Osteoblast (primary cell): ENCODE data around the gene CDC14A. TPM values are rescaled to one million over a fixed set of nuclear protein-coding genes. Genes with fewer than 3 reads are reported as not detected.

Experiments
- DNase-seq: peaks from one replicate; pipeline ENCODE4 v3.0.0; 2011; ENCODE audit warnings: low spot score, mixed read lengths; ENCODE audit not compliant: insufficient read length; ENCODE audit errors: missing footprints
- H2AFZ ChIP-seq: 2 replicates; pipeline ENCODE4 v1.6.0; 2011; ENCODE audit warnings: mild to moderate bottlenecking, low read length
- H3K27ac ChIP-seq: 2 replicates; pipeline ENCODE4 v1.5.1; 2011; ENCODE audit warnings: mild to moderate bottlenecking, low read depth, low read length, moderate library complexity
- H3K27me3 ChIP-seq: 2 replicates; pipeline ENCODE4 v1.6.0; 2012; ENCODE audit warnings: mild to moderate bottlenecking, control low read depth, inconsistent platforms, low read length, moderate library complexity; ENCODE audit not compliant: insufficient read depth
- H3K36me3 ChIP-seq: 2 replicates; pipeline ENCODE4 v1.5.1; 2011; ENCODE audit warnings: mild to moderate bottlenecking, low read length, control low read depth, moderate library complexity; ENCODE audit not compliant: insufficient read depth
- H3K4me1 ChIP-seq: 2 replicates; pipeline ENCODE4 v1.5.1; 2011; ENCODE audit warnings: mild to moderate bottlenecking, low read length, control low read depth, moderate library complexity; ENCODE audit not compliant: insufficient read depth
- H3K4me2 ChIP-seq: 2 replicates; pipeline ENCODE4 v1.6.0; 2011; ENCODE audit warnings: mild to moderate bottlenecking, low read length; ENCODE audit not compliant: insufficient read depth
- H3K4me3 ChIP-seq: fragments of 200-600 bp; sonication (generic); 3 replicates; pipeline ENCODE4 v1.5.1; 2012; ENCODE audit warnings: mild to moderate bottlenecking, low read length, inconsistent platforms; ENCODE audit not compliant: insufficient read depth
- H3K79me2 ChIP-seq: 2 replicates; pipeline ENCODE4 v1.6.0; 2012; ENCODE audit warnings: mild to moderate bottlenecking, low read length, control low read depth, inconsistent platforms; ENCODE audit not compliant: insufficient read depth
- H3K9me3 ChIP-seq: 2 replicates; pipeline ENCODE4 v1.5.1; 2011; ENCODE audit warnings: low read depth, low read length, control low read depth
- H4K20me1 ChIP-seq: 2 replicates; pipeline ENCODE4 v1.6.0; 2012; ENCODE audit warnings: mild to moderate bottlenecking, low read length, control low read depth; ENCODE audit not compliant: insufficient read depth
- total RNA-seq: library from RNA; depleted of rRNA; stranded (reverse); fragments of >200 nt; gene quantifications from 2 replicates; pipeline ENCODE4 v1.2.3, GENCODE V29; 2012
- TF ChIP-seq, protein P1 (sequence below): IDR thresholded peaks from 2 replicates; pipeline ENCODE4 v1.5.1; 2011; ENCODE audit warnings: mild to moderate bottlenecking, low read depth, low read length, moderate library complexity; ENCODE audit errors: extremely low read depth

Gene CDC14A
- total RNA-seq, 1 donor, result 6.9 TPM

DNA sequence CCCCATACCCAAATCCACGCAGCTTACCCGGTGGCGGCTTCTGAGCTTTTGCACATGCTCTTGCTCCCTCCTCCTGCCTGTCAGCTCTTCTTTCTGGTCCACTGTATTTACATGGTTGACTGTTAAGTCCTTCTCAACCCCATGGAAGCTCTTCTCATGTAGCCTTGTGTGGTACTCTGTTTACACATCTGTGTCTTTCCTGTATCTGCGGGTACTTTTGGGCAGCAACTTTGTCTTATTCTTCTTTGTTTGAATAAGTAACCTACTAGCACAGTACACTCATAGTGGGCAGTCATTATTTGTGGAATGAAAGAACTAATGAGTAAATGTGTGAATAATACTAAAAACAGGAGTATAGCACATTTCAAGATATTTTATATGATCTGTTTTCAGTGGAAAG, 97.2 kb downstream of the CDC14A start:
- Histone ChIP-seq H3K4me3 (no peak overlapping the region), H3K9me3 (no peaks in the 10 kb centered on the region), H3K36me3 (no peaks in the 10 kb centered on the region), H2AFZ (no peak overlapping the region), H3K27ac (no peak overlapping the region), H3K27me3 (no peaks in the 10 kb centered on the region), H4K20me1 (no peaks in the 10 kb centered on the region), H3K4me2 (no peak overlapping the region), H3K4me1 (peaks cover under 1% of the 10 kb centered on the region), H3K79me2 (no peaks in the 10 kb centered on the region)
- TF ChIP-seq, protein P1, sequence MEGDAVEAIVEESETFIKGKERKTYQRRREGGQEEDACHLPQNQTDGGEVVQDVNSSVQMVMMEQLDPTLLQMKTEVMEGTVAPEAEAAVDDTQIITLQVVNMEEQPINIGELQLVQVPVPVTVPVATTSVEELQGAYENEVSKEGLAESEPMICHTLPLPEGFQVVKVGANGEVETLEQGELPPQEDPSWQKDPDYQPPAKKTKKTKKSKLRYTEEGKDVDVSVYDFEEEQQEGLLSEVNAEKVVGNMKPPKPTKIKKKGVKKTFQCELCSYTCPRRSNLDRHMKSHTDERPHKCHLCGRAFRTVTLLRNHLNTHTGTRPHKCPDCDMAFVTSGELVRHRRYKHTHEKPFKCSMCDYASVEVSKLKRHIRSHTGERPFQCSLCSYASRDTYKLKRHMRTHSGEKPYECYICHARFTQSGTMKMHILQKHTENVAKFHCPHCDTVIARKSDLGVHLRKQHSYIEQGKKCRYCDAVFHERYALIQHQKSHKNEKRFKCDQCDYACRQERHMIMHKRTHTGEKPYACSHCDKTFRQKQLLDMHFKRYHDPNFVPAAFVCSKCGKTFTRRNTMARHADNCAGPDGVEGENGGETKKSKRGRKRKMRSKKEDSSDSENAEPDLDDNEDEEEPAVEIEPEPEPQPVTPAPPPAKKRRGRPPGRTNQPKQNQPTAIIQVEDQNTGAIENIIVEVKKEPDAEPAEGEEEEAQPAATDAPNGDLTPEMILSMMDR, result no peak
- DNase-seq, result no peak

DNA sequence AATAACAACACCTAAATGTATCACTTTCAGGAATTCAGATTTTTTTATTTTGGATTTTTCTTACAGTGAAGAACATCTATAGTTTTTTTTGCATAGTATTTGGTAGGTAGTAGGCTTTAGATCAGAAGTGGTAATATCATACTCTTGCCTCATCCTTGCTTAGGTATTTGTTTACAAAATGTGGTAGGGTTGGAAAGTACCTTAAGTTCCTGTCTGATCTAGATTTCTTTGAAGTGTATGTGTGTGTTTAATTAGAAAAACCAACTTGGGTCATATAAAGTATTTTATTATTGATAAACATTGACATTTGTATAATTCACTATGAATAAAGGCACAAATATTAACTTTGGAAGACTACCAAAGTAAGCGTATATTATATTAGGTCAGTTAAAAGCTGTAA, 100.3 kb downstream of the CDC14A start:
- H4K20me1 ChIP-seq, result no peaks in the 10 kb centered on the region
- no peak overlapping the region for H3K4me2 ChIP-seq
- no peak overlapping the region for H2AFZ ChIP-seq
- TF ChIP-seq, protein P1, result no peak
- H3K79me2 ChIP-seq, result no peaks in the 10 kb centered on the region
- no peak for DNase-seq
- H3K27me3 ChIP-seq, result no peaks in the 10 kb centered on the region
- no peaks in the 10 kb centered on the region for H3K9me3 ChIP-seq
- H3K4me3 ChIP-seq, result no peak overlapping the region
- no peak overlapping the region for H3K27ac ChIP-seq
- H3K36me3 ChIP-seq, result no peaks in the 10 kb centered on the region
- no peaks in the 10 kb centered on the region for H3K4me1 ChIP-seq

DNA sequence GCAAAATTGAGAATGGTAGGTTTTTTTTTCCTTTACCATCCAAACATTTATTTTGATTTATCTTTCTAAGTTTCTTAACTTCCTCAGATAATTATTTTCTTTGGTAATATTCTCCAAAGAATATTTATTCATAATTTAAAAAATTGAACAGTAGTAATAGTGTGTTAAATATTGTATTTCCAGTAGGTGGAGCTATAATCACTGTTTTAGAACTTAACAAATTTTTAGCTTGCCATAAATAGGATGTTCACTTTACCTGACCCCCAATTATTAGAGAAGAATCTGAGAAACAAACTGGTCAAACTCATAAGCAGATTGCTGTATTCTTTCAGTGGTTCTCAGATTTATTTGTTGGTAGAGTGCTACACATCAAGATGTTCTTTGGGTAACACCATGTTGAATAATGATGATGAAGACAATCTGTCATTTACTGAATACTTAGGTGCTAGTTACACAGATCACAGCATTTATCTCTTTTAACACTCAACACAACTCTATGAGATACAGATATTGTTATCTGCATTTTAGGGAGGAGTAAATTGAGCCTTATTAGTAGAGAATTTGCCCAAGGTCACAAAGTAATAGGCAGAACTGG, 103.3 kb downstream of the CDC14A start:
- Histone ChIP-seq H3K4me3 (no peak overlapping the region), H3K4me1 (peaks cover 2% of the 10 kb centered on the region), H2AFZ (no peak overlapping the region), H3K27me3 (no peaks in the 10 kb centered on the region), H3K9me3 (no peaks in the 10 kb centered on the region), H3K36me3 (no peaks in the 10 kb centered on the region), H3K4me2 (no peak overlapping the region), H4K20me1 (no peaks in the 10 kb centered on the region), H3K27ac (no peak overlapping the region), H3K79me2 (no peaks in the 10 kb centered on the region)
- DNase-seq, result peak; percentile 21
- TF ChIP-seq, protein P1, result peak; percentile 58

DNA sequence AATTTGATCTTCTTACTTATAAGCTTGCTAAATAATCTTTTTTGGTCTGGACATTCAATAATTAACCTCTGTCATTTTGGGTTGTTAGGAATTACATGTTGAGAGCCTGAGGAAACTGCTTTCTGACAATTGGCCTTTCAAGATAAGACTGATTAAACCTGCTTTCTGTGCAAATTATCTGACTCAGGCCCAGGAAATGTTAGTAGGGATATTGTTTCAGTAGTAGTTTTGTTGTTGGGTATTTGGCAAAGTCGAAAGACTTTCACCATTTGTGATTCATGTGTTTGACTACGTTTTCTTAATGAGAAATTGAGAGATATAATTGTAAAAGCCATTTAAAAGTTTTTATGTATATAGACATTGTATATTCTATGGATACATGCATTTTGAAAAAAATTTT, 104.6 kb downstream of the CDC14A start:
- H3K27me3 ChIP-seq, result no peaks in the 10 kb centered on the region
- no peak overlapping the region for H3K4me3 ChIP-seq
- H3K36me3 ChIP-seq, result no peaks in the 10 kb centered on the region
- no peaks in the 10 kb centered on the region for H3K9me3 ChIP-seq
- TF ChIP-seq, protein P1, result no peak
- DNase-seq, result peak; percentile 1
- no peak overlapping the region for H2AFZ ChIP-seq
- H3K4me1 ChIP-seq, result peaks cover 2% of the 10 kb centered on the region
- H3K4me2 ChIP-seq, result no peak overlapping the region
- no peak overlapping the region for H3K27ac ChIP-seq
- no peaks in the 10 kb centered on the region for H4K20me1 ChIP-seq
- H3K79me2 ChIP-seq, result no peaks in the 10 kb centered on the region
